Ishikawa (cell line): ENCODE data around the gene RAB37.

Experiments
- EP300 ChIP-seq: IDR thresholded peaks from 2 replicates; pipeline ENCODE4 v1.6.1; 2012; ENCODE audit warnings: borderline replicate concordance
- TEAD4 ChIP-seq: IDR thresholded peaks from 2 replicates; pipeline ENCODE4 v1.6.1; 2012
- TF ChIP-seq, protein P1 (sequence below): IDR thresholded peaks from 2 replicates; pipeline ENCODE4 v1.6.1; 2012; ENCODE audit warnings: low read depth, mild to moderate bottlenecking
- TF ChIP-seq, protein P2 (sequence below): IDR thresholded peaks from 2 replicates; pipeline ENCODE4 v1.6.1; 2012
- TF ChIP-seq, protein P3 (sequence below): IDR thresholded peaks from 2 replicates; pipeline ENCODE4 v1.6.1; 2012

DNA sequence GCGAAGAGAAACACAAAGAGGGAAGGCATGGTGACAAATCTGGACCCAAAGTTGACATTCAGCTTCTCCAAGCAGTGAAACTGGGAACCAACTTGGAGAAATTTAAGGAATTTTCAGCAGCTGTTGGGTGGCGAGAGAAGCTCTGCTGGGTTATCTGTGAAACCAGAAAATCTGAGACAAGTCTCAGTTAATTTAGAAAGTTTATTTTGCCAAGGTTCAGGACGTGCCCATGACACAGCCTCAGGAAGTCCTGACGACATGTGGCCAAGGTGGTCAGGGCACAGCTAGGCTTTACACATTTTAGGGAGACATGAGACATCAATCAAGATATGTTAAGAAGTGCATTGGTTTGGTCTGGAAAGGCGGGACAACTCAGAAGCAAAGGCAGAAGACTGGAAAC lies 13.2 kb upstream of the RAB37 start:
- TF ChIP-seq TEAD4: no peak
- TF ChIP-seq EP300: no peak
- TF ChIP-seq, protein P1, sequence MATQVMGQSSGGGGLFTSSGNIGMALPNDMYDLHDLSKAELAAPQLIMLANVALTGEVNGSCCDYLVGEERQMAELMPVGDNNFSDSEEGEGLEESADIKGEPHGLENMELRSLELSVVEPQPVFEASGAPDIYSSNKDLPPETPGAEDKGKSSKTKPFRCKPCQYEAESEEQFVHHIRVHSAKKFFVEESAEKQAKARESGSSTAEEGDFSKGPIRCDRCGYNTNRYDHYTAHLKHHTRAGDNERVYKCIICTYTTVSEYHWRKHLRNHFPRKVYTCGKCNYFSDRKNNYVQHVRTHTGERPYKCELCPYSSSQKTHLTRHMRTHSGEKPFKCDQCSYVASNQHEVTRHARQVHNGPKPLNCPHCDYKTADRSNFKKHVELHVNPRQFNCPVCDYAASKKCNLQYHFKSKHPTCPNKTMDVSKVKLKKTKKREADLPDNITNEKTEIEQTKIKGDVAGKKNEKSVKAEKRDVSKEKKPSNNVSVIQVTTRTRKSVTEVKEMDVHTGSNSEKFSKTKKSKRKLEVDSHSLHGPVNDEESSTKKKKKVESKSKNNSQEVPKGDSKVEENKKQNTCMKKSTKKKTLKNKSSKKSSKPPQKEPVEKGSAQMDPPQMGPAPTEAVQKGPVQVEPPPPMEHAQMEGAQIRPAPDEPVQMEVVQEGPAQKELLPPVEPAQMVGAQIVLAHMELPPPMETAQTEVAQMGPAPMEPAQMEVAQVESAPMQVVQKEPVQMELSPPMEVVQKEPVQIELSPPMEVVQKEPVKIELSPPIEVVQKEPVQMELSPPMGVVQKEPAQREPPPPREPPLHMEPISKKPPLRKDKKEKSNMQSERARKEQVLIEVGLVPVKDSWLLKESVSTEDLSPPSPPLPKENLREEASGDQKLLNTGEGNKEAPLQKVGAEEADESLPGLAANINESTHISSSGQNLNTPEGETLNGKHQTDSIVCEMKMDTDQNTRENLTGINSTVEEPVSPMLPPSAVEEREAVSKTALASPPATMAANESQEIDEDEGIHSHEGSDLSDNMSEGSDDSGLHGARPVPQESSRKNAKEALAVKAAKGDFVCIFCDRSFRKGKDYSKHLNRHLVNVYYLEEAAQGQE: no peak
- TF ChIP-seq, protein P2, sequence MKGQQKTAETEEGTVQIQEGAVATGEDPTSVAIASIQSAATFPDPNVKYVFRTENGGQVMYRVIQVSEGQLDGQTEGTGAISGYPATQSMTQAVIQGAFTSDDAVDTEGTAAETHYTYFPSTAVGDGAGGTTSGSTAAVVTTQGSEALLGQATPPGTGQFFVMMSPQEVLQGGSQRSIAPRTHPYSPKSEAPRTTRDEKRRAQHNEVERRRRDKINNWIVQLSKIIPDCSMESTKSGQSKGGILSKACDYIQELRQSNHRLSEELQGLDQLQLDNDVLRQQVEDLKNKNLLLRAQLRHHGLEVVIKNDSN: no peak
- TF ChIP-seq, protein P3, sequence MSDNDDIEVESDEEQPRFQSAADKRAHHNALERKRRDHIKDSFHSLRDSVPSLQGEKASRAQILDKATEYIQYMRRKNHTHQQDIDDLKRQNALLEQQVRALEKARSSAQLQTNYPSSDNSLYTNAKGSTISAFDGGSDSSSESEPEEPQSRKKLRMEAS: no peak
